GM12878 (cell line): ENCODE measurements around the gene BSX. TPM values are rescaled to one million over a fixed set of nuclear protein-coding genes. Genes with fewer than 3 reads are reported as not detected.

ENCODE experiments used
- ATAC-seq: fragments of 200-7000 bp; cut with Tn5 transposase; 3 replicates; pipeline ENCODE4 v1.9.1; 2020; ENCODE audit warnings: mild to moderate bottlenecking, moderate library complexity
- BruUV-seq: library from RNA; stranded (reverse); fragments of 400-500 nt; replicated peaks from 2 replicates; lab custom pipeline; 2021; lab: Mats Ljungman, UMichigan
- CTCF ChIA-PET: fragments of 300-600 bp; sonication (Branson Sonifier 250); formaldehyde crosslinking; extraction: SDS; loops from one replicate; lab custom pipeline; 2021; ENCODE audit warnings: inconsistent platforms; lab: Yijun Ruan, JAX
- POLR2A ChIA-PET: fragments of 350-600 bp; formaldehyde crosslinking; extraction: SDS; loops from one replicate; lab custom pipeline; 2021; ENCODE audit warnings: inconsistent platforms; lab: Charles Lee
- RAD21 ChIA-PET: fragments of 300-600 bp; sonication (Branson Sonifier 250); formaldehyde crosslinking; loops from one replicate; lab custom pipeline; 2023; ENCODE audit warnings: antibody characterized with exemption; ENCODE audit not compliant: unreplicated experiment; lab: Charles Lee
- SMC1A ChIA-PET: fragments of 300-600 bp; sonication (Branson Sonifier 250); formaldehyde crosslinking; loops from one replicate; lab custom pipeline; 2023; ENCODE audit not compliant: unreplicated experiment, uncharacterized antibody; lab: Charles Lee
- DNase-seq: peaks from one replicate; pipeline ENCODE4 v3.0.0-alpha.2; 2011; ENCODE audit warnings: low read depth, low spot score
- FAIRE-seq: peaks from 3 replicates; lab custom pipeline; 2011; peaks lifted over from hg19 to GRCh38; lab: Jason Lieb, UNC
- H2AFZ ChIP-seq: 2 replicates; pipeline ENCODE4 v1.6.0; 2011; ENCODE audit warnings: low read depth, low read length, control low read depth; ENCODE audit not compliant: control insufficient read depth
- H3K27ac ChIP-seq: 2 replicates; pipeline ENCODE4 v1.5.1; 2011; ENCODE audit warnings: control low read depth; ENCODE audit not compliant: control insufficient read depth, insufficient read depth
- H3K27me3 ChIP-seq, 2 experiments: replicated peaks in 1 of 2; 2 replicates each; pipeline versions ENCODE4 v1.6.0 to v1.6.1; 2011; ENCODE audit warnings: low read length in 1 of 2; ENCODE audit not compliant: control insufficient read depth in 2 of 2, insufficient read depth in 2 of 2
- H3K36me3 ChIP-seq, 2 experiments: 2 replicates each; pipeline ENCODE4 v1.5.1; 2011; ENCODE audit warnings: low read length in 1 of 2; ENCODE audit not compliant: control insufficient read depth in 2 of 2, insufficient read depth in 2 of 2
- H3K4me1 ChIP-seq: 2 replicates; pipeline ENCODE4 v1.6.1; 2011; ENCODE audit warnings: mild to moderate bottlenecking, low read length, moderate library complexity, mixed read lengths; ENCODE audit not compliant: control insufficient read depth, insufficient read depth
- H3K4me2 ChIP-seq: 2 replicates; pipeline ENCODE4 v1.6.0; 2011; ENCODE audit warnings: control low read depth; ENCODE audit not compliant: control insufficient read depth, insufficient read depth
- H3K4me3 ChIP-seq: fragments of 200-600 bp; sonication (generic); 2 replicates; pipeline ENCODE4 v1.5.1; 2016
- H3K79me2 ChIP-seq: 2 replicates; pipeline ENCODE4 v1.6.0; 2011; ENCODE audit warnings: low read length; ENCODE audit not compliant: control insufficient read depth, insufficient read depth
- H3K9ac ChIP-seq: 2 replicates; pipeline ENCODE4 v1.8.0; 2011; ENCODE audit warnings: low read length, control low read depth, mixed read lengths; ENCODE audit not compliant: control insufficient read depth, insufficient read depth
- H3K9me3 ChIP-seq: replicated peaks from 3 replicates; pipeline ENCODE4 v1.5.1; 2011; ENCODE audit warnings: mild to moderate bottlenecking, low read length; ENCODE audit not compliant: control insufficient read depth, insufficient read depth
- H4K20me1 ChIP-seq: 2 replicates; pipeline ENCODE4 v1.6.0; 2011; ENCODE audit not compliant: control insufficient read depth, insufficient read depth
- FOXM1 ChIP-seq: IDR thresholded peaks from 2 replicates; pipeline ENCODE4 v1.6.1; 2012; ENCODE audit warnings: low read depth, mild to moderate bottlenecking, inconsistent platforms, low read length, moderate library complexity
- POLR2AphosphoS2 ChIP-seq: IDR thresholded peaks from 2 replicates; pipeline ENCODE4 v1.6.1; 2011; ENCODE audit warnings: low read depth, mild to moderate bottlenecking, low read length, improper control_type of control experiment, moderate library complexity
- PRDM15 ChIP-seq: fragments of 450-650 bp; formaldehyde crosslinking; IDR thresholded peaks from 2 replicates; pipeline ENCODE4 v1.4.0; 2020; ENCODE audit warnings: mild to moderate bottlenecking, moderate library complexity
- RAD51 ChIP-seq: fragments of 450-650 bp; IDR thresholded peaks from 2 replicates; pipeline ENCODE4 v1.6.1; 2016; ENCODE audit warnings: moderate library complexity, mild to moderate bottlenecking, inconsistent platforms
- SRF ChIP-seq, 2 experiments: IDR thresholded peaks; 2 replicates each; pipeline ENCODE4 v1.6.1; 2011; ENCODE audit warnings: low read depth in 2 of 2, low read length in 2 of 2, mild to moderate bottlenecking in 1 of 2, moderate library complexity in 1 of 2
- USF1 ChIP-seq: IDR thresholded peaks from 2 replicates; pipeline ENCODE4 v1.6.1; 2011; ENCODE audit warnings: borderline replicate concordance, low read depth, mild to moderate bottlenecking, moderate library complexity, mixed read lengths, low read length; ENCODE audit not compliant: insufficient read depth; ENCODE audit errors: extremely low read length
- WRNIP1 ChIP-seq: IDR thresholded peaks from 2 replicates; pipeline ENCODE4 v1.6.1; 2011; ENCODE audit warnings: low read depth, low read length, improper control_type of control experiment, borderline replicate concordance
- WGBS: methylation state at CpG from one replicate; pipeline ENCODE4 v1.1.6; 2016; ENCODE audit warnings: low lambda C conversion rate; ENCODE audit not compliant: insufficient replicate concordance, insufficient coverage; ENCODE audit errors: missing lambda C conversion rate; 5-methylcytosine and 5-hydroxymethylcytosine counted together
- in situ Hi-C: fragments of 300-500 bp; cut with MboI; formaldehyde crosslinking; loops from 9 replicates; pipeline ENCODE4 v1.14.3; 2018; ENCODE audit warnings: mixed read lengths
- intact Hi-C: fragments of 100-400 bp; cut with micrococcal nuclease; formaldehyde crosslinking; loops from one replicate; pipeline ENCODE4 v1.14.2; 2022; ENCODE audit not compliant: unreplicated experiment
- polyA plus RNA-seq, 11 experiments: library from polyadenylated mRNA; depleted of rRNA in 4 of 11; unstranded in 6 of 11; stranded (reverse) in 5 of 11; fragments of >200 nt; fragmentation: Nextera tagmentation in 4 of 11; fragmentation: Illumina TruSeq in 1 of 11; extraction: Ambion mirVana in 4 of 11; extraction: Trizol in 1 of 11; gene quantifications; 1 replicate in 1 of 11; 2 replicates in 10 of 11; pipeline versions ENCODE4 v1.2.1 to v1.2.3, GENCODE V29; 2011 to 2016; ENCODE audit warnings: inconsistent platforms in 2 of 11, missing spikeins in 2 of 11, low read depth in 1 of 11
- total RNA-seq, 4 experiments: library from RNA; depleted of rRNA in 3 of 4; stranded (reverse); fragments of >200 nt in 3 of 4; fragmentation: Illumina TruSeq in 1 of 4; extraction: Trizol in 1 of 4; gene quantifications; 2 replicates each; pipeline versions ENCODE4 v1.2.1 to v1.2.3, GENCODE V29; 2013 to 2021

BSX gene
- total and polyA plus RNA-seq, 10 of the 15 experiments (the other 5 are each of a cell fraction or from before 2014, with no cell fraction given) = not detected

GRCh38 chr11:122933416-122933815, 48.2 kb downstream of the BSX start (continued):
- TF ChIP-seq PRDM15 (CRISPR knock-in tag) = no peak
- TF ChIP-seq RAD51 = no peak
- no peak for TF ChIP-seq USF1
- no peak for TF ChIP-seq SRF (IDR thresholded peaks at IDR 0.05; ENCODE audit: low read depth in 2 of 2, low read length in 2 of 2)
- no peak for TF ChIP-seq WRNIP1
- TF ChIP-seq FOXM1 = no peak

GRCh38 chr11:122931510-122931909, 50.1 kb downstream of the BSX start:
- no TSS peak for BruUV-seq
- Histone ChIP-seq H3K9ac (no peak overlapping the region), H3K79me2 (no peaks in the 10 kb centered on the region), H2AFZ (no peak overlapping the region), H4K20me1 (no peaks in the 10 kb centered on the region), H3K4me3 (no peak overlapping the region), H3K36me3 (no peaks in the 10 kb centered on the region), H3K4me2 (no peak overlapping the region), H3K27me3 (no peaks in the 10 kb centered on the region), H3K9me3 (no peaks in the 10 kb centered on the region), H3K4me1 (no peaks in the 10 kb centered on the region), H3K27ac (no peak overlapping the region)
- ChIA-PET POLR2A (no interaction called here), SMC1A (no interaction called here), CTCF (interaction anchor here (1.2 kb wide), 1 partner anchor 91 kb away, joined by 5 read pairs; no protein-coding TSS in a partner anchor), RAD21 (no interaction called here)
- TF ChIP-seq POLR2AphosphoS2 = no peak
- in situ Hi-C loops = no loop called here
- FAIRE-seq (no peak), DNase-seq (no peak), ATAC-seq (peak; percentile 69)
- intact Hi-C loops = no loop called here
- 35% methylated on average over 6 of the region's 6 CpGs for WGBS

Other genes starting within 250 kb of the BSX start
- gene CRTAM, start 143.3 kb downstream of the BSX start, total RNA-seq (2014; rRNA removed) = 2.1 and 2.7 TPM in 2 replicates
- 5.0 and 5.3 TPM in 2 replicates for gene CRTAM, start 143.3 kb downstream of the BSX start, total RNA-seq (2014; rRNA removed; fragmentation: Illumina TruSeq; extraction: Trizol)
- gene CRTAM, start 143.3 kb downstream of the BSX start, total RNA-seq (2021) = 1.4 and 1.5 TPM in 2 replicates
- gene CRTAM, start 143.3 kb downstream of the BSX start, polyA plus RNA-seq (2011; rRNA removed) = 35.6 and 51.2 TPM in 2 replicates
- 6.4 and 7.4 TPM in 2 replicates for gene CRTAM, start 143.3 kb downstream of the BSX start, polyA plus RNA-seq (2014; fragmentation: Illumina TruSeq; extraction: Trizol)
- 1 to 10 TPM; 2.8 to 3.1 TPM for gene CRTAM, start 143.3 kb downstream of the BSX start, polyA plus RNA-seq (2014; fragmentation: Nextera tagmentation; extraction: Ambion mirVana)
- 1.1 and 4.4 TPM in 2 replicates for gene CRTAM, start 143.3 kb downstream of the BSX start, polyA plus RNA-seq (2014; rRNA removed)
- 1 to 10 TPM in 1 of 2 experiments, under 1 TPM in 1; 0.76 to 1.2 TPM for gene CRTAM, start 143.3 kb downstream of the BSX start, polyA plus RNA-seq (2016; fragmentation: Nextera tagmentation; extraction: Ambion mirVana)
- 4.7 and 5.6 TPM in 2 replicates for gene JHY, start 99.1 kb downstream of the BSX start, total RNA-seq (2014; rRNA removed)
- 5.5 and 5.8 TPM in 2 replicates for gene JHY, start 99.1 kb downstream of the BSX start, total RNA-seq (2014; rRNA removed; fragmentation: Illumina TruSeq; extraction: Trizol)
- gene JHY, start 99.1 kb downstream of the BSX start, total RNA-seq (2021) = 4.4 and 5.1 TPM in 2 replicates
- 7.1 and 9.1 TPM in 2 replicates for gene JHY, start 99.1 kb downstream of the BSX start, polyA plus RNA-seq (2011; rRNA removed)
- 5.9 and 7.4 TPM in 2 replicates for gene JHY, start 99.1 kb downstream of the BSX start, polyA plus RNA-seq (2014; fragmentation: Illumina TruSeq; extraction: Trizol)
- 1 to 10 TPM in 1 of 2 experiments, under 1 TPM in 1; 0.90 to 1.8 TPM for gene JHY, start 99.1 kb downstream of the BSX start, polyA plus RNA-seq (2014; fragmentation: Nextera tagmentation; extraction: Ambion mirVana)
- 3.7 and 4.6 TPM in 2 replicates for gene JHY, start 99.1 kb downstream of the BSX start, polyA plus RNA-seq (2014; rRNA removed)
- gene JHY, start 99.1 kb downstream of the BSX start, polyA plus RNA-seq (2016; fragmentation: Nextera tagmentation; extraction: Ambion mirVana) = 1 to 10 TPM; 5.4 to 7.1 TPM
- gene HSPA8, start 80.3 kb upstream of the BSX start, total RNA-seq (2014; rRNA removed) = 2,142 and 2,298 TPM in 2 replicates
- gene HSPA8, start 80.3 kb upstream of the BSX start, total RNA-seq (2014; rRNA removed; fragmentation: Illumina TruSeq; extraction: Trizol) = 2,450 and 2,735 TPM in 2 replicates
- 1,578 and 1,698 TPM in 2 replicates for gene HSPA8, start 80.3 kb upstream of the BSX start, total RNA-seq (2021)
- 2,716 and 3,205 TPM in 2 replicates for gene HSPA8, start 80.3 kb upstream of the BSX start, polyA plus RNA-seq (2011; rRNA removed)
- gene HSPA8, start 80.3 kb upstream of the BSX start, polyA plus RNA-seq (2014; fragmentation: Illumina TruSeq; extraction: Trizol) = 2,458 and 3,035 TPM in 2 replicates
- 1,000 to 10,000 TPM; 1,190 to 1,772 TPM for gene HSPA8, start 80.3 kb upstream of the BSX start, polyA plus RNA-seq (2014; fragmentation: Nextera tagmentation; extraction: Ambion mirVana)
- gene HSPA8, start 80.3 kb upstream of the BSX start, polyA plus RNA-seq (2014; rRNA removed) = 1,683 and 2,365 TPM in 2 replicates
- gene HSPA8, start 80.3 kb upstream of the BSX start, polyA plus RNA-seq (2016; fragmentation: Nextera tagmentation; extraction: Ambion mirVana) = 1,000 to 10,000 TPM; 1,900 to 1,949 TPM
- 0.22 TPM in 1 of 2 replicates, not detected in the other for gene CLMP, start 213.4 kb upstream of the BSX start, total RNA-seq (2014; rRNA removed)
- gene CLMP, start 213.4 kb upstream of the BSX start, total RNA-seq (2014; rRNA removed; fragmentation: Illumina TruSeq; extraction: Trizol) = 0.05 TPM in 1 of 2 replicates, not detected in the other
- 0.19 and 0.21 TPM in 2 replicates for gene CLMP, start 213.4 kb upstream of the BSX start, total RNA-seq (2021)
- gene CLMP, start 213.4 kb upstream of the BSX start, polyA plus RNA-seq (2011; rRNA removed) = not detected in 2 replicates
- gene CLMP, start 213.4 kb upstream of the BSX start, polyA plus RNA-seq (2014; fragmentation: Illumina TruSeq; extraction: Trizol) = not detected in 2 replicates
- under 1 TPM; 0.11 to 0.29 TPM for gene CLMP, start 213.4 kb upstream of the BSX start, polyA plus RNA-seq (2014; fragmentation: Nextera tagmentation; extraction: Ambion mirVana)
- gene CLMP, start 213.4 kb upstream of the BSX start, polyA plus RNA-seq (2014; rRNA removed) = 0.01 and 0.03 TPM in 2 replicates
- under 1 TPM; 0.20 to 0.71 TPM for gene CLMP, start 213.4 kb upstream of the BSX start, polyA plus RNA-seq (2016; fragmentation: Nextera tagmentation; extraction: Ambion mirVana)